K562 (cell line): ENCODE results near the gene TACR2. TPM values are rescaled to one million over a fixed set of nuclear protein-coding genes. Genes with fewer than 3 reads are reported as not detected.

Experiments used
- ATAC-seq: fragments of 200-7000 bp; cut with Tn5 transposase; 3 replicates; pipeline ENCODE4 v1.9.1; 2020; ENCODE audit warnings: moderate library complexity
- BruUV-seq: library from RNA; stranded (reverse); fragments of 400-500 nt; replicated peaks from 2 replicates; lab custom pipeline; 2021; lab: Mats Ljungman, UMichigan
- CTCF ChIA-PET: fragments of 300-600 bp; formaldehyde crosslinking; extraction: SDS; loops from one replicate; lab custom pipeline; 2021; ENCODE audit warnings: low intra/inter-chr PET ratio; lab: Yijun Ruan, JAX
- POLR2A ChIA-PET: fragments of 300-600, 350-650 bp; sonication (Branson Sonifier 250); formaldehyde crosslinking; extraction: SDS; loops from one replicate; lab custom pipeline; 2021; ENCODE audit warnings: antibody characterized with exemption, inconsistent platforms; lab: Yijun Ruan, JAX
- DNase-seq, 4 experiments: peaks; one replicate each; pipeline versions ENCODE4 v3.0.0 to v3.0.0-alpha.2; 2011 to 2018; ENCODE audit warnings: low spot score in 3 of 4, mixed read lengths in 3 of 4; ENCODE audit errors: extremely low read depth in 1 of 4
- FAIRE-seq: peaks from 2 replicates; lab custom pipeline; 2011; peaks lifted over from hg19 to GRCh38; lab: Jason Lieb, UNC
- H2AFZ ChIP-seq: 2 replicates; pipeline ENCODE4 v1.6.0; 2011; ENCODE audit warnings: low read depth, low read length, control low read depth, inconsistent platforms
- H3K27ac ChIP-seq: fragments of 200-600 bp; 3 replicates; pipeline ENCODE4 v1.8.0; 2011; ENCODE audit warnings: low read depth, mild to moderate bottlenecking, control low read depth, inconsistent platforms, low read length, moderate library complexity, mixed read lengths; ENCODE audit errors: extremely low read depth
- H3K27me3 ChIP-seq, 2 experiments: fragments of 300-600 bp in 1 of 2; 2 replicates in 1 of 2; 3 replicates in 1 of 2; pipeline versions ENCODE4 v1.6.0 to v1.8.0; 2011; ENCODE audit warnings: inconsistent platforms in 2 of 2, low read length in 2 of 2, mild to moderate bottlenecking in 1 of 2, mixed read lengths in 1 of 2, moderate library complexity in 1 of 2; ENCODE audit not compliant: control insufficient read depth in 2 of 2, insufficient read depth in 2 of 2
- H3K36me3 ChIP-seq: fragments of 300-600 bp; 3 replicates; pipeline ENCODE4 v1.8.0; 2011; ENCODE audit warnings: mild to moderate bottlenecking, low read length, inconsistent platforms; ENCODE audit not compliant: control insufficient read depth, insufficient read depth
- H3K4me1 ChIP-seq, 2 experiments: fragments of 200-600 bp in 1 of 2; replicated peaks in 1 of 2; 2 replicates in 1 of 2; 3 replicates in 1 of 2; pipeline versions ENCODE4 v1.5.1 to v1.8.0; 2011; ENCODE audit warnings: inconsistent platforms in 2 of 2, low read length in 2 of 2, mild to moderate bottlenecking in 1 of 2, mixed read lengths in 1 of 2, moderate library complexity in 1 of 2; ENCODE audit not compliant: control insufficient read depth in 2 of 2, insufficient read depth in 2 of 2
- H3K4me2 ChIP-seq: 2 replicates; pipeline ENCODE4 v1.6.1; 2011; ENCODE audit warnings: low read length, control low read depth, inconsistent platforms, mixed read lengths; ENCODE audit not compliant: insufficient read depth
- H3K4me3 ChIP-seq: fragments of 200-600 bp; sonication (generic), shearing (Covaris generic); 2 replicates; pipeline ENCODE4 v1.5.1; 2016; ENCODE audit warnings: control low read depth, inconsistent platforms
- H3K79me2 ChIP-seq: fragments of 200-600 bp; 3 replicates; pipeline ENCODE4 v1.8.0; 2011; ENCODE audit warnings: low read length, inconsistent platforms; ENCODE audit not compliant: control insufficient read depth, insufficient read depth
- H3K9ac ChIP-seq, 2 experiments: 2 replicates each; pipeline versions ENCODE4 v1.6.0 to v1.6.1; 2011; ENCODE audit warnings: low read depth in 2 of 2, low read length in 2 of 2, control low read depth in 1 of 2, inconsistent platforms in 1 of 2, mild to moderate bottlenecking in 1 of 2, mixed read lengths in 1 of 2; ENCODE audit not compliant: insufficient read depth in 1 of 2
- H3K9me1 ChIP-seq: one replicate; pipeline ENCODE4 v1.6.0; 2011; ENCODE audit warnings: inconsistent platforms, mild to moderate bottlenecking, low read length, moderate library complexity; ENCODE audit not compliant: control insufficient read depth, insufficient read depth
- H3K9me3 ChIP-seq: replicated peaks from 2 replicates; pipeline ENCODE4 v1.5.1; 2011; ENCODE audit warnings: low read depth, low read length, inconsistent platforms; ENCODE audit not compliant: control insufficient read depth, insufficient read depth
- H4K20me1 ChIP-seq: replicated peaks from 2 replicates; pipeline ENCODE4 v1.6.1; 2011; ENCODE audit warnings: low read length, inconsistent platforms, mixed read lengths; ENCODE audit not compliant: control insufficient read depth, insufficient read depth
- CAMTA2 ChIP-seq: fragments of 250-450 bp; sonication (Bioruptor Pico); conservative IDR thresholded peaks from 2 replicates; pipeline ENCODE4 v1.5.1; 2022
- ZNF146 ChIP-seq: IDR thresholded peaks from one replicate; pipeline ENCODE4 v1.6.1; 2018; ENCODE audit warnings: missing compliant biosample characterization; ENCODE audit not compliant: unreplicated experiment
- ZNF445 ChIP-seq: fragments of 250-450 bp; sonication (Bioruptor Pico); IDR thresholded peaks from 2 replicates; pipeline ENCODE4 v1.4.0; 2020; ENCODE audit warnings: low read depth, mild to moderate bottlenecking, moderate library complexity
- WGBS: fragments of 100-300 bp; shearing (Covaris generic); methylation state at CpG from one replicate; pipeline ENCODE4 v1.1.6; 2016; ENCODE audit warnings: low coverage, mixed read lengths; ENCODE audit not compliant: insufficient coverage; ENCODE audit errors: missing lambda C conversion rate; 5-methylcytosine and 5-hydroxymethylcytosine counted together
- in situ Hi-C: fragments of 300-500 bp; cut with MboI; formaldehyde crosslinking; loops from 4 replicates; pipeline ENCODE4 v1.15.0; 2018; ENCODE audit warnings: inconsistent platforms, mixed read lengths
- intact Hi-C: fragments of 100-400 bp; cut with micrococcal nuclease; formaldehyde crosslinking; loops from 2 replicates; pipeline ENCODE4 v1.14.2; 2022
- polyA plus RNA-seq, 8 experiments: library from polyadenylated mRNA; depleted of rRNA in 4 of 8; stranded (reverse) in 5 of 8; unstranded in 3 of 8; fragments of >200 nt; fragmentation: Nextera tagmentation in 2 of 8; fragmentation: Illumina TruSeq in 1 of 8; extraction: Ambion mirVana in 2 of 8; extraction: Trizol in 1 of 8; gene quantifications; 2 replicates each; pipeline versions ENCODE4 v1.2.1 to v1.2.3, GENCODE V29; 2011 to 2014; ENCODE audit warnings: inconsistent platforms in 1 of 8, missing spikeins in 1 of 8
- total RNA-seq, 7 experiments: library from RNA; depleted of rRNA in 6 of 7; stranded (reverse); fragments of >200 nt in 6 of 7; fragmentation: Illumina TruSeq in 2 of 7; extraction: Trizol in 2 of 7; gene quantifications; 2 replicates each; pipeline versions ENCODE4 v1.2.1 to v1.2.3, GENCODE V29; 2011 to 2021; ENCODE audit warnings: low replicate concordance in 1 of 7
- TF ChIP-seq, protein P1 (sequence below): fragments of 450-650 bp; IDR thresholded peaks from 2 replicates; pipeline ENCODE4 v1.7.0; 2016; ENCODE audit warnings: borderline replicate concordance

TACR2 gene
- total and polyA plus RNA-seq, 9 of the 15 experiments (the other 6 are each of a cell fraction or from before 2014, with no cell fraction given) = not detected

DNA sequence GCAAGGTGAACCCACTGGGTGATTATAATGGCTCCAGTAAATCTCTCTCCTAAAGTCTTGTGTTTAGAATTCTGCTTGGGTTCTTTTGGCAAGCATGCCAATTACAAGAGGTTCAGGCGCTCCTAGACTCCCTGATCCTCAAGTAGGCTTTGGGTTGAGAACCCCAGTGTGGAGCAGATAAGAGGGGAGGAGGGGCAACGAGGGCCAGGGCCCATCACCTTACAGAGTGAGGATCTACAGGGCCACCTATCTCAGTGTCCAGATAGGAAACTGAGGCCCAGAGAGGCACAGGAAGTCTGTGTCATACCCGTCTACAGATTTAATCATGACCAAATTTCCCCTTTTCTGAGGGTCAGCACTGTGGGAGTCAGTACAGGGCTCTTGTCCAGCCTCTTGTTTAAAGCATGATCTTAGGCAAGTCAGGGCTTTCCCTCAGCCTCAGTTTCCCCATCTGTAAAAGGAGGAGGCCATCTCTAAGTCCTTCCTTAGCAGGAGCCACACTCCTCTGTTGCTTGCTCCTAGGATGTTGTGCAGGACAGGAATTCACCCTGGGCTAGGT, 4.4 kb downstream of the TACR2 start:
- peaks cover 20 to 37% of the 10 kb centered on the region in 2 experiments; a peak in 4 of 5 replicates for H3K27me3 ChIP-seq
- H3K4me1 ChIP-seq = peaks cover 24 to 28% of the 10 kb centered on the region in 2 experiments
- no peak for TF ChIP-seq CAMTA2 (CRISPR knock-in tag)
- TF ChIP-seq ZNF445 = no peak
- no peak for TF ChIP-seq ZNF146 (CRISPR knock-in tag)
- TF ChIP-seq, protein P1, sequence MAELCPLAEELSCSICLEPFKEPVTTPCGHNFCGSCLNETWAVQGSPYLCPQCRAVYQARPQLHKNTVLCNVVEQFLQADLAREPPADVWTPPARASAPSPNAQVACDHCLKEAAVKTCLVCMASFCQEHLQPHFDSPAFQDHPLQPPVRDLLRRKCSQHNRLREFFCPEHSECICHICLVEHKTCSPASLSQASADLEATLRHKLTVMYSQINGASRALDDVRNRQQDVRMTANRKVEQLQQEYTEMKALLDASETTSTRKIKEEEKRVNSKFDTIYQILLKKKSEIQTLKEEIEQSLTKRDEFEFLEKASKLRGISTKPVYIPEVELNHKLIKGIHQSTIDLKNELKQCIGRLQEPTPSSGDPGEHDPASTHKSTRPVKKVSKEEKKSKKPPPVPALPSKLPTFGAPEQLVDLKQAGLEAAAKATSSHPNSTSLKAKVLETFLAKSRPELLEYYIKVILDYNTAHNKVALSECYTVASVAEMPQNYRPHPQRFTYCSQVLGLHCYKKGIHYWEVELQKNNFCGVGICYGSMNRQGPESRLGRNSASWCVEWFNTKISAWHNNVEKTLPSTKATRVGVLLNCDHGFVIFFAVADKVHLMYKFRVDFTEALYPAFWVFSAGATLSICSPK = no peak
- TF ChIP-seq, all 486 proteins: peak for 0
- DNase-seq = no peak
- ChIA-PET POLR2A (interaction anchor here (0.7 to 1.4 kb wide), 2 partner anchors 14 to 830 kb away, joined by 3 read pairs; no protein-coding TSS in a partner anchor), CTCF (interaction anchor here (1.0 to 2.5 kb wide), 3 partner anchors 175 to 407 kb away, joined by 3 to 10 read pairs (median 4); no protein-coding TSS in a partner anchor)
- H3K9me3 ChIP-seq = no peaks in the 10 kb centered on the region
- no peaks in the 10 kb centered on the region for H3K36me3 ChIP-seq
- H3K4me3 ChIP-seq = no peak overlapping the region
- 25% methylated on average over 3 of the region's 3 CpGs for WGBS
- no peaks in the 10 kb centered on the region for H3K79me2 ChIP-seq
- no TSS peak for BruUV-seq
- in situ Hi-C loops (loop anchor here (5.0 kb wide), 1 partner anchor 395 kb away; no protein-coding TSS in a partner anchor), intact Hi-C loops (loop anchor here (5.0 kb wide), 3 partner anchors 320 to 425 kb away; partner anchors contain the start of gene KIFBP)
- H3K4me2 ChIP-seq = no peak overlapping the region
- H2AFZ ChIP-seq = no peak overlapping the region
- no peak for ATAC-seq
- H3K27ac ChIP-seq = no peak overlapping the region
- no peaks in the 10 kb centered on the region for H3K9me1 ChIP-seq
- no peaks in the 10 kb centered on the region; the same call in 1 of the 2 replicates for H4K20me1 ChIP-seq
- peak; percentile 51 for FAIRE-seq
- no peak overlapping the region for H3K9ac ChIP-seq
